H9 (cell line): ENCODE results near the gene ZCCHC7. TPM values are rescaled to one million over a fixed set of nuclear protein-coding genes. Genes with fewer than 3 reads are reported as not detected.

Experiments used
- DNase-seq: peaks from one replicate; pipeline ENCODE4 v3.0.0-alpha.2; 2017
- H2AFZ ChIP-seq: one replicate; pipeline ENCODE4 v1.6.1; 2013; ENCODE audit warnings: mild to moderate bottlenecking, low read length, control low read depth, moderate library complexity
- H2AK5ac ChIP-seq: 2 replicates; pipeline ENCODE4 v1.6.1; 2013; ENCODE audit warnings: low read length, control low read depth, mixed read lengths; ENCODE audit not compliant: insufficient read length
- H2BK120ac ChIP-seq: one replicate; pipeline ENCODE4 v1.6.1; 2013; ENCODE audit warnings: low read depth, mild to moderate bottlenecking, low read length, control low read depth, inconsistent platforms; ENCODE audit not compliant: poor library complexity, severe bottlenecking
- H2BK12ac ChIP-seq: 2 replicates; pipeline ENCODE4 v1.6.1; 2013; ENCODE audit warnings: low read length, control low read depth, mixed read lengths, low read depth; ENCODE audit not compliant: insufficient read length
- H2BK15ac ChIP-seq: 2 replicates; pipeline ENCODE4 v1.6.1; 2013; ENCODE audit warnings: low read depth, low read length, control low read depth
- H2BK20ac ChIP-seq: one replicate; pipeline ENCODE4 v1.6.1; 2013; ENCODE audit warnings: low read depth, mild to moderate bottlenecking, low read length, control low read depth, inconsistent platforms; ENCODE audit not compliant: poor library complexity, severe bottlenecking
- H2BK5ac ChIP-seq: 2 replicates; pipeline ENCODE4 v1.6.1; 2013; ENCODE audit warnings: low read length, control low read depth, mixed read lengths; ENCODE audit not compliant: insufficient read length
- H3K14ac ChIP-seq: 2 replicates; pipeline ENCODE4 v1.6.1; 2013; ENCODE audit warnings: low read length, control low read depth; ENCODE audit not compliant: insufficient read depth
- H3K18ac ChIP-seq: 2 replicates; pipeline ENCODE4 v1.6.1; 2013; ENCODE audit warnings: low read depth, mild to moderate bottlenecking, mixed read lengths, low read length, control low read depth; ENCODE audit not compliant: insufficient read length
- H3K23ac ChIP-seq: 2 replicates; pipeline ENCODE4 v1.6.1; 2013; ENCODE audit warnings: low read length, control low read depth, mixed read lengths, low read depth; ENCODE audit not compliant: insufficient read length
- H3K23me2 ChIP-seq: 2 replicates; pipeline ENCODE4 v1.6.1; 2013; ENCODE audit warnings: low read depth, mild to moderate bottlenecking, mixed read lengths, low read length, control low read depth; ENCODE audit not compliant: insufficient read length, poor library complexity, severe bottlenecking
- H3K27ac ChIP-seq: 2 replicates; pipeline ENCODE4 v1.5.1; 2013; ENCODE audit warnings: low read length, control low read depth, mixed read lengths, low read depth; ENCODE audit not compliant: insufficient read length
- H3K27me3 ChIP-seq: 2 replicates; pipeline ENCODE4 v1.6.1; 2013; ENCODE audit warnings: low read length, control low read depth, inconsistent platforms; ENCODE audit not compliant: insufficient read depth
- H3K4ac ChIP-seq: 2 replicates; pipeline ENCODE4 v1.6.1; 2013; ENCODE audit warnings: low read depth, mild to moderate bottlenecking, control low read depth, inconsistent platforms, low read length, moderate library complexity
- H3K4me1 ChIP-seq: 2 replicates; pipeline ENCODE4 v1.6.1; 2013; ENCODE audit warnings: low read length, control low read depth, inconsistent platforms; ENCODE audit not compliant: insufficient read depth
- H3K4me2 ChIP-seq: 2 replicates; pipeline ENCODE4 v1.6.1; 2013; ENCODE audit warnings: low read length, control low read depth, mixed read lengths; ENCODE audit not compliant: insufficient read length, insufficient read depth
- H3K56ac ChIP-seq: 2 replicates; pipeline ENCODE4 v1.6.1; 2013; ENCODE audit warnings: low read depth, mild to moderate bottlenecking, mixed read lengths, low read length, control low read depth; ENCODE audit not compliant: insufficient read length
- H3K79me1 ChIP-seq: 2 replicates; pipeline ENCODE4 v1.6.1; 2013; ENCODE audit warnings: low read depth, mild to moderate bottlenecking, moderate library complexity, low read length, control low read depth, inconsistent platforms; ENCODE audit not compliant: insufficient read depth, poor library complexity, severe bottlenecking
- H3K79me2 ChIP-seq: 2 replicates; pipeline ENCODE4 v1.6.1; 2013; ENCODE audit warnings: low read length, control low read depth, inconsistent platforms; ENCODE audit not compliant: insufficient read depth
- H3K9ac ChIP-seq: 2 replicates; pipeline ENCODE4 v1.6.1; 2013; ENCODE audit warnings: low read length, control low read depth, mixed read lengths; ENCODE audit not compliant: insufficient read length; ENCODE audit errors: extremely low read depth
- H3K9me3 ChIP-seq: one replicate; pipeline ENCODE4 v1.6.1; 2013; ENCODE audit warnings: low read depth, low read length, inconsistent platforms; ENCODE audit not compliant: control insufficient read depth
- H3T11ph ChIP-seq: one replicate; pipeline ENCODE4 v1.6.1; 2013; ENCODE audit warnings: mild to moderate bottlenecking, low read length, control low read depth, inconsistent platforms
- H4K20me1 ChIP-seq: one replicate; pipeline ENCODE4 v1.6.1; 2013; ENCODE audit not compliant: control insufficient read depth, insufficient read length, insufficient read depth
- H4K5ac ChIP-seq: 2 replicates; pipeline ENCODE4 v1.6.1; 2013; ENCODE audit warnings: low read depth, mild to moderate bottlenecking, mixed read lengths, low read length, control low read depth; ENCODE audit not compliant: insufficient read length
- H4K8ac ChIP-seq: replicated peaks from 2 replicates; pipeline ENCODE4 v1.6.1; 2013; ENCODE audit warnings: low read length, control low read depth, mixed read lengths, low read depth; ENCODE audit not compliant: insufficient read length
- H4K91ac ChIP-seq: 2 replicates; pipeline ENCODE4 v1.6.1; 2013; ENCODE audit warnings: low read depth, mild to moderate bottlenecking, moderate library complexity, mixed read lengths, low read length, control low read depth; ENCODE audit not compliant: insufficient read length
- H3K27ac Mint-ChIP-seq, 3 experiments: 2 replicates in 2 of 3; 3 replicates in 1 of 3; pipeline ENCODE4 v1.8.0; 2020 to 2021; ENCODE audit warnings: mixed read lengths in 3 of 3, mild to moderate bottlenecking in 1 of 3, moderate library complexity in 1 of 3
- H3K27me3 Mint-ChIP-seq: 2 replicates; pipeline ENCODE4 v1.8.0; 2021; ENCODE audit warnings: low read depth, mild to moderate bottlenecking, moderate library complexity, mixed read lengths
- H3K36me3 Mint-ChIP-seq, 3 experiments: 2 replicates in 2 of 3; 3 replicates in 1 of 3; pipeline ENCODE4 v1.8.0; 2020 to 2021; ENCODE audit warnings: low read depth in 3 of 3, mixed read lengths in 3 of 3; ENCODE audit not compliant: insufficient read depth in 1 of 3
- H3K4me1 Mint-ChIP-seq, 2 experiments: 2 replicates each; pipeline ENCODE4 v1.8.0; 2020; ENCODE audit warnings: mixed read lengths in 2 of 2
- H3K4me3 Mint-ChIP-seq, 2 experiments: 2 replicates in 1 of 2; 3 replicates in 1 of 2; pipeline ENCODE4 v1.8.0; 2020 to 2021; ENCODE audit warnings: mild to moderate bottlenecking in 2 of 2, mixed read lengths in 2 of 2, moderate library complexity in 1 of 2
- H3K9me3 Mint-ChIP-seq, 2 experiments: 2 replicates in 1 of 2; 3 replicates in 1 of 2; pipeline ENCODE4 v1.8.0; 2020; ENCODE audit warnings: mild to moderate bottlenecking in 2 of 2, mixed read lengths in 2 of 2, moderate library complexity in 1 of 2
- WGBS: extraction: QIAGEN DNeasy Blood & Tissue Kit; methylation state at CpG from one replicate; pipeline ENCODE4 v1.1.7; 2013; ENCODE audit warnings: missing lambda C conversion rate, low lambda C conversion rate, mixed read lengths; ENCODE audit not compliant: insufficient read length; ENCODE audit errors: extremely low coverage; 5-methylcytosine and 5-hydroxymethylcytosine counted together
- total RNA-seq: library from RNA; stranded (reverse); gene quantifications from 2 replicates; pipeline ENCODE4 v1.2.1, GENCODE V29; 2021
- TF ChIP-seq, protein P1 (sequence below): fragments of 200-600 bp; sonication (generic); conservative IDR thresholded peaks from 3 replicates; pipeline ENCODE4 v1.8.0; 2021; ENCODE audit warnings: antibody characterized with exemption, mild to moderate bottlenecking

ZCCHC7 gene
- total RNA-seq, 1 experiment from 2014 or later: 20.3 TPM

- H3K36me3 Mint-ChIP-seq: no peaks in the 10 kb centered on the region; a peak in 1 of 7 replicates
- Histone ChIP-seq H3K4me2 (no peak overlapping the region), H3K27ac (no peak overlapping the region), H2BK20ac (no peak overlapping the region), H3K14ac (no peak overlapping the region), H3K9me3 (no peaks in the 10 kb centered on the region), H3K4me1 (no peaks in the 10 kb centered on the region), H3K9ac (no peak overlapping the region), H4K8ac (no peak overlapping the region), H3K23me2 (no peaks in the 10 kb centered on the region), H2AK5ac (no peak overlapping the region), H3K79me1 (no peaks in the 10 kb centered on the region), H3K4ac (no peak overlapping the region), H3K23ac (no peak overlapping the region), H3T11ph (no peak overlapping the region), H3K56ac (no peak overlapping the region), H4K5ac (no peak overlapping the region), H3K79me2 (no peaks in the 10 kb centered on the region), H2BK120ac (no peak overlapping the region), H3K27me3 (no peaks in the 10 kb centered on the region), H2AFZ (no peak overlapping the region), H4K91ac (no peak overlapping the region), H4K20me1 (no peaks in the 10 kb centered on the region), H2BK5ac (no peak overlapping the region), H2BK15ac (no peak overlapping the region), H2BK12ac (no peak overlapping the region), H3K18ac (no peak overlapping the region)
- TF ChIP-seq, protein P1, sequence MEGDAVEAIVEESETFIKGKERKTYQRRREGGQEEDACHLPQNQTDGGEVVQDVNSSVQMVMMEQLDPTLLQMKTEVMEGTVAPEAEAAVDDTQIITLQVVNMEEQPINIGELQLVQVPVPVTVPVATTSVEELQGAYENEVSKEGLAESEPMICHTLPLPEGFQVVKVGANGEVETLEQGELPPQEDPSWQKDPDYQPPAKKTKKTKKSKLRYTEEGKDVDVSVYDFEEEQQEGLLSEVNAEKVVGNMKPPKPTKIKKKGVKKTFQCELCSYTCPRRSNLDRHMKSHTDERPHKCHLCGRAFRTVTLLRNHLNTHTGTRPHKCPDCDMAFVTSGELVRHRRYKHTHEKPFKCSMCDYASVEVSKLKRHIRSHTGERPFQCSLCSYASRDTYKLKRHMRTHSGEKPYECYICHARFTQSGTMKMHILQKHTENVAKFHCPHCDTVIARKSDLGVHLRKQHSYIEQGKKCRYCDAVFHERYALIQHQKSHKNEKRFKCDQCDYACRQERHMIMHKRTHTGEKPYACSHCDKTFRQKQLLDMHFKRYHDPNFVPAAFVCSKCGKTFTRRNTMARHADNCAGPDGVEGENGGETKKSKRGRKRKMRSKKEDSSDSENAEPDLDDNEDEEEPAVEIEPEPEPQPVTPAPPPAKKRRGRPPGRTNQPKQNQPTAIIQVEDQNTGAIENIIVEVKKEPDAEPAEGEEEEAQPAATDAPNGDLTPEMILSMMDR: no peak
- H3K4me1 Mint-ChIP-seq: peaks cover 0 to 4% of the 10 kb centered on the region in 2 experiments; a peak in 1 of 4 replicates
- H3K27ac Mint-ChIP-seq: no peak overlapping the region
- H3K27me3 Mint-ChIP-seq: no peaks in the 10 kb centered on the region
- no peak for DNase-seq
- no CpG with 5 or more reads among the region's 1 CpG for WGBS
- H3K9me3 Mint-ChIP-seq: no peaks in the 10 kb centered on the region
- H3K4me3 Mint-ChIP-seq: no peak overlapping the region
Observed at GRCh38 chr9:37266630-37267029, 146.3 kb downstream of the ZCCHC7 start.
